Measurements from ENCODE around the gene TMEM126A. TPM values are rescaled to one million over a fixed set of nuclear protein-coding genes. Genes with fewer than 3 reads are reported as not detected.
"Not testable (repeated sequence)": the region's sequence is repeated elsewhere in the genome, so short reads cannot be mapped to it uniquely, and the experiment has no call there.

Gene TMEM126A
- total and polyA plus RNA-seq, 2 experiments from 2014 or later = 22.9 to 69.8 TPM

DNA sequence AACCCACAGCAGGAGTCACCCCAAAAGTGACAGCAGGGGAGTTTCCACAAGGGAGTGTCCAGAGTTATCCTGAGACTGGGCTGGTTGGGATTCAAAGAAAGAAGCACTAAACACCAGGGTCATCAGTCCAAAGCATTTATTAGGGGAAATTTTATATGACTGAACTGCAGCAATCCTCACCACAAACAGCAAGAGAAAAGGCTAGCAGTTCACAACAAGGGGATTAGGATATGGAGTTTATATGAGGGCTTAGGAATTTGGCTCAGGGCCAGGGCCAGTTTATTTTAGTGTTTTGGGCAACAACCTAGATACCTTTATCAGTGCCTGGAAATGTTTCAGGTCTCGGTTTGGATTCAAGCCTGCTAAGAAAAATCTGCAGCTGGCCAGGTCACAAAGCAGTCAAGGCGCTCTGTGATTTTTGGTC lies 4.6 kb upstream of the TMEM126A start:
- Histone ChIP-seq H2AFZ (no peak overlapping the region), H3K9ac (no peak overlapping the region), H4K20me1 (ENCODE audit: insufficient read depth) (no peaks in the 10 kb centered on the region), H3K36me3 (ENCODE audit: low read depth) (no peaks in the 10 kb centered on the region), H3K9me2 (ENCODE audit: insufficient read depth) (no peaks in the 10 kb centered on the region), H3K4me2 (ENCODE audit: unreplicated experiment) (no peak overlapping the region), H3K79me2 (ENCODE audit: insufficient read depth) (peaks cover 8% of the 10 kb centered on the region), H3K9me3 (ENCODE audit: low read depth) (no peaks in the 10 kb centered on the region), H3K4me3 (no peak overlapping the region), H3K27ac (no peak overlapping the region), H3K4me1 (ENCODE audit: insufficient read depth) (peaks cover 6% of the 10 kb centered on the region; the same call in 1 of the 2 replicates), H3F3A (ENCODE audit: insufficient read depth) (peaks cover 9% of the 10 kb centered on the region; the same call in 1 of the 2 replicates), H3K27me3 (replicated peaks; ENCODE audit: insufficient read depth) (no peaks in the 10 kb centered on the region)
- WGBS, 2 experiments (ENCODE audit: low coverage in 1 of 2, low lambda C conversion rate in 2 of 2, missing lambda C conversion rate in 2 of 2) = 90 to 95% methylated on average over 2 of the region's 2 CpGs
- DNase-seq = no peak
- in situ Hi-C loops (cut with MboI) = no loop called here
- TF ChIP-seq EZH2 (IDR thresholded peaks at IDR 0.05; ENCODE audit: insufficient read depth, poor library complexity, severe bottlenecking) = no peak
- TF ChIP-seq EZH2phosphoT487 (IDR thresholded peaks at IDR 0.05; ENCODE audit: insufficient read depth, low read depth) = no peak

DNA sequence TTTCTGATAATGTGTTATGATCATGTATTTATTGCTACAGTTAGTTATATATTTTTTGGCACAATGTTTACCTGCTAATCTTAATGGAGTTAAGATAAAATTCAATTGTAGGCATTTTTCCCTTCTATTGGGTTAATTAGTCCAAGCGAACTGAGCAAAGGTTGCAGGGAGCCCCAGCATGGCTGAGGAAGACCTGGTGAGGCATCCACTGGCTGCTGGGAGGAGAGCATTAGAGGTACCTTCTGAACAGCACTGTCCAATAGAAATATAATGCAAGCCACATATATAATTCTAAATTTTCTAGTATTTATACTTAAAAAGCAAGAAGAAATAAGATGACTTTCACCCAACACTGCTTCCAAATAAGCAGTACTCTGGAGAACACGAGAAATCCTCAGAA lies 689 bp upstream of the TMEM126A start:
- Histone ChIP-seq H3K4me1 (ENCODE audit: insufficient read depth) (peaks cover 21% of the 10 kb centered on the region), H3K79me2 (ENCODE audit: insufficient read depth) (peaks cover 40% of the 10 kb centered on the region), H3K4me3 (peak overlapping the region; percentile 90), H3K36me3 (ENCODE audit: low read depth) (no peaks in the 10 kb centered on the region), H3K4me2 (ENCODE audit: unreplicated experiment) (peak overlapping the region; percentile 98), H2AFZ (peak overlapping the region; percentile 96), H3F3A (ENCODE audit: insufficient read depth) (peaks cover 39% of the 10 kb centered on the region), H3K9ac (peak overlapping the region; percentile 85), H3K27ac (peak overlapping the region; percentile 64), H3K9me3 (ENCODE audit: low read depth) (no peaks in the 10 kb centered on the region), H4K20me1 (ENCODE audit: insufficient read depth) (no peaks in the 10 kb centered on the region), H3K9me2 (ENCODE audit: insufficient read depth) (no peaks in the 10 kb centered on the region), H3K27me3 (replicated peaks; ENCODE audit: insufficient read depth) (no peaks in the 10 kb centered on the region)
- 21 to 23% methylated on average over 2 of the region's 2 CpGs for WGBS, 2 experiments (ENCODE audit: low coverage in 1 of 2, low lambda C conversion rate in 2 of 2, missing lambda C conversion rate in 2 of 2)
- peak; percentile 34 for DNase-seq
- TF ChIP-seq EZH2 (IDR thresholded peaks at IDR 0.05; ENCODE audit: insufficient read depth, poor library complexity, severe bottlenecking) = no peak
- TF ChIP-seq EZH2phosphoT487 (IDR thresholded peaks at IDR 0.05; ENCODE audit: insufficient read depth, low read depth) = no peak
- in situ Hi-C loops (cut with MboI) = no loop called here

DNA sequence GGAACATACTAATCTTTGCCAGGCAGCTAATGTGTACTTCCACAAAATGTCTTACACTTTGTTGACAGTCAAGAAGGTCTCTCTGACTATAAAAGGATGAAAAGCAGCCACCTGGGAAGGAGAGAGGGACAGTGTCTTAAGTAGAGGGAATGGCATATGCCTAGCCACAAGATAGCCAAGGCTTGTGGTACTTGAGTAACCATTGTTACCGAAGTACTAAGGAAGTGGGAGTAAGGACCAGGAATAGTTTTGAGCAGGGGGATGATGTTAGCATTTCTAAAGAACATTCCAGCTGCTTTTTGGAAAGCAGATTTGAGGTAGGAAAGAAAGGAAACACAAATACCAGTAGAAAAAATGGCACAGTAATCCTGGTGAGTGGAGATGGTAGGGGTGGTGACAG lies 3.4 kb downstream of the TMEM126A start:
- no peaks in the 10 kb centered on the region for H3K9me3 ChIP-seq (ENCODE audit: low read depth)
- peaks cover 66% of the 10 kb centered on the region for H3F3A ChIP-seq (ENCODE audit: insufficient read depth)
- no peaks in the 10 kb centered on the region for H3K27me3 ChIP-seq (replicated peaks; ENCODE audit: insufficient read depth)
- H3K36me3 ChIP-seq (ENCODE audit: low read depth) = peaks cover 18% of the 10 kb centered on the region
- H3K4me1 ChIP-seq (ENCODE audit: insufficient read depth) = peaks cover 21% of the 10 kb centered on the region
- H3K9ac ChIP-seq = no peak overlapping the region
- TF ChIP-seq EZH2 (IDR thresholded peaks at IDR 0.05; ENCODE audit: insufficient read depth, poor library complexity, severe bottlenecking) = no peak
- no peak for TF ChIP-seq EZH2phosphoT487 (IDR thresholded peaks at IDR 0.05; ENCODE audit: insufficient read depth, low read depth)
- in situ Hi-C loops (cut with MboI) = no loop called here
- no peak for DNase-seq
- no peak overlapping the region for H3K27ac ChIP-seq
- no peak overlapping the region for H3K4me2 ChIP-seq (ENCODE audit: unreplicated experiment)
- H3K4me3 ChIP-seq = no peak overlapping the region
- H4K20me1 ChIP-seq (ENCODE audit: insufficient read depth) = no peaks in the 10 kb centered on the region
- H3K79me2 ChIP-seq (ENCODE audit: insufficient read depth) = peaks cover 71% of the 10 kb centered on the region
- H2AFZ ChIP-seq = no peak overlapping the region
- no peaks in the 10 kb centered on the region for H3K9me2 ChIP-seq (ENCODE audit: insufficient read depth)
- WGBS, 2 experiments (ENCODE audit: low coverage in 1 of 2, low lambda C conversion rate in 2 of 2, missing lambda C conversion rate in 2 of 2) = 95 to 100% methylated on average over 1 of the region's 1 CpG

DNA sequence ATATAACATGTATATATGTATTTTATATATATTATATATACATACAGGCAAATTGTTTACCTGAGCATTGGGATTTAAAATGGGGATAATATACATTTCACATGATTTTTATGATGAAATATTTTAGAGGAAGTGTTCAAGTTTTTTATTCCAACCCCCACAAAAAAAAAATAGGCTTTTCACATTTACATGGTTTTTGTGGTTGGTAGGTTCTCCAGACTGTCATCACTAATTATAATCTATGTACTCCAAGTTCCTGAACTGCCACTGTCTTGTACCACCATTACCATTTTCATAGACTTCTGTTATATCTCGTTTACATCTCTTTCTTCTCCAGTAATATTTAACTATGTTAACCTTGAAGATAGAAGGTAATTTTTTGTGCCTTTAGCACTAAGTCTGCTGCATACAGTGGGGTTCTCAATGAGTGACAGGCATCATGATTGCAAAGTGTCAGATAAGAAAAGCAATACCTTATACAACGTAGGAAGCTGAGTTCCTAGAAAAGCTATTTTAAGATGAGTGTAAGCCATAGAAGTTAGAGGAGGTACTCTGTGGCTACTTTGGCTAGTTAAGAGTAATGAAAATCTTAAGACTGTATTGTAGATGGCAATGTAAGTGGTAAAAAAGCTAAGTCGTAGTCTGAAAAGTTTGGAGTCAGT lies 5.2 kb downstream of the TMEM126A start:
- Histone ChIP-seq H2AFZ (no peak overlapping the region), H3K4me1 (ENCODE audit: insufficient read depth) (peaks cover 18% of the 10 kb centered on the region), H3K9ac (no peak overlapping the region), H3K9me2 (ENCODE audit: insufficient read depth) (no peaks in the 10 kb centered on the region), H3K36me3 (ENCODE audit: low read depth) (peaks cover 36% of the 10 kb centered on the region), H3F3A (ENCODE audit: insufficient read depth) (peaks cover 83% of the 10 kb centered on the region), H3K4me2 (ENCODE audit: unreplicated experiment) (no peak overlapping the region), H3K27me3 (replicated peaks; ENCODE audit: insufficient read depth) (no peaks in the 10 kb centered on the region), H3K9me3 (ENCODE audit: low read depth) (no peaks in the 10 kb centered on the region), H4K20me1 (ENCODE audit: insufficient read depth) (no peaks in the 10 kb centered on the region), H3K79me2 (ENCODE audit: insufficient read depth) (peaks cover 83% of the 10 kb centered on the region), H3K27ac (no peak overlapping the region), H3K4me3 (no peak overlapping the region)
- DNase-seq = no peak
- WGBS, 2 experiments (ENCODE audit: low coverage in 1 of 2, low lambda C conversion rate in 2 of 2, missing lambda C conversion rate in 2 of 2) = 53 to 61% methylated on average over 3 of the region's 3 CpGs
- in situ Hi-C loops (cut with MboI) = no loop called here
- TF ChIP-seq EZH2phosphoT487 (IDR thresholded peaks at IDR 0.05; ENCODE audit: insufficient read depth, low read depth) (no peak), EZH2 (IDR thresholded peaks at IDR 0.05; ENCODE audit: insufficient read depth, poor library complexity, severe bottlenecking) (no peak)

DNA sequence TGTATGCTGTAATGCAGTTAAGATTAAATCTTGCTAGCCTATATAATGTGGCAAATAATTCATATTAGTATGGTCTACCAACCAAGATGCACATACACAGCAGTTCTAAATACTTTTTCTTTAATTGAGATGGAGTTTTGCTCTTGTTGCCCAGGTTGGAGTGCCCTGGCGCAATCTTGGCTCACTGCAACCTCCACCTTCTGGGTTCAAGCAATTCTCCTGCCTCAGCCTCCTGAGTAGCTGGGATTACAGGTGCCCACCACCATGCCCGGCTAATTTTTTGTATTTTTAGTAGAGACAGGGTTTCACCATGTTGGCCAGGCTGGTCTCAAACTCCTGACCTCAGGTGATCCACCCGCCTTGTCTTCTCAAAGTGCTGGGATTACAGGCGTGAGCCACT lies 6.6 kb downstream of the TMEM126A start:
- 95% methylated on average over 4 of the region's 4 CpGs for WGBS, 2 experiments (ENCODE audit: low coverage in 1 of 2, low lambda C conversion rate in 2 of 2, missing lambda C conversion rate in 2 of 2)
- H3K9ac ChIP-seq; H3K27me3 ChIP-seq (replicated peaks; ENCODE audit: insufficient read depth); H3K9me2 ChIP-seq (ENCODE audit: insufficient read depth); DNase-seq; H4K20me1 ChIP-seq (ENCODE audit: insufficient read depth); H3K9me3 ChIP-seq (ENCODE audit: low read depth); H3K27ac ChIP-seq; H3K4me2 ChIP-seq (ENCODE audit: unreplicated experiment); H2AFZ ChIP-seq; in situ Hi-C loops (cut with MboI); H3K4me3 ChIP-seq: not testable (repeated sequence)
- Histone ChIP-seq H3K4me1 (ENCODE audit: insufficient read depth) (peaks cover 23% of the 10 kb centered on the region), H3K36me3 (ENCODE audit: low read depth) (peaks cover 49% of the 10 kb centered on the region), H3F3A (ENCODE audit: insufficient read depth) (peaks cover 82% of the 10 kb centered on the region), H3K79me2 (ENCODE audit: insufficient read depth) (peaks cover 83% of the 10 kb centered on the region)

All from GM23248 (cell line).